ENCODE data around the gene ATMIN.

GRCh38 chr16:80986557-80986956, 49.1 kb upstream of the ATMIN start:
- no peak for TF ChIP-seq EZH2 (IDR thresholded peaks at IDR 0.05; ENCODE audit: borderline replicate concordance, low read depth, low read length, severe bottlenecking)
- TF ChIP-seq POLR2A (IDR thresholded peaks at IDR 0.05; ENCODE audit: low read depth, low read length), result no peak
- TF ChIP-seq, protein P1, sequence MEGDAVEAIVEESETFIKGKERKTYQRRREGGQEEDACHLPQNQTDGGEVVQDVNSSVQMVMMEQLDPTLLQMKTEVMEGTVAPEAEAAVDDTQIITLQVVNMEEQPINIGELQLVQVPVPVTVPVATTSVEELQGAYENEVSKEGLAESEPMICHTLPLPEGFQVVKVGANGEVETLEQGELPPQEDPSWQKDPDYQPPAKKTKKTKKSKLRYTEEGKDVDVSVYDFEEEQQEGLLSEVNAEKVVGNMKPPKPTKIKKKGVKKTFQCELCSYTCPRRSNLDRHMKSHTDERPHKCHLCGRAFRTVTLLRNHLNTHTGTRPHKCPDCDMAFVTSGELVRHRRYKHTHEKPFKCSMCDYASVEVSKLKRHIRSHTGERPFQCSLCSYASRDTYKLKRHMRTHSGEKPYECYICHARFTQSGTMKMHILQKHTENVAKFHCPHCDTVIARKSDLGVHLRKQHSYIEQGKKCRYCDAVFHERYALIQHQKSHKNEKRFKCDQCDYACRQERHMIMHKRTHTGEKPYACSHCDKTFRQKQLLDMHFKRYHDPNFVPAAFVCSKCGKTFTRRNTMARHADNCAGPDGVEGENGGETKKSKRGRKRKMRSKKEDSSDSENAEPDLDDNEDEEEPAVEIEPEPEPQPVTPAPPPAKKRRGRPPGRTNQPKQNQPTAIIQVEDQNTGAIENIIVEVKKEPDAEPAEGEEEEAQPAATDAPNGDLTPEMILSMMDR (IDR thresholded peaks at IDR 0.05; ENCODE audit: extremely low read depth in 1 of 2, insufficient read depth in 1 of 2, low read depth in 1 of 2, low read length in 2 of 2), result no peak

Measured in endothelial cell of umbilical vein (primary cell).